ENCODE measurements around the gene OGG1. TPM values are rescaled to one million over a fixed set of nuclear protein-coding genes. Genes with fewer than 3 reads are reported as not detected.
"Not testable (repeated sequence)": the region's sequence is repeated elsewhere in the genome, so short reads cannot be mapped to it uniquely, and the experiment has no call there.

Gene OGG1
- total RNA-seq, 1 experiment from 2014 or later: 15.3 TPM

GRCh38 chr3:9769426-9770275 lies 19.9 kb downstream of the OGG1 start, which contains the start of gene CAMK1:
TSS of gene CAMK1 (minus strand) at chr3:9769947. CDS start at chr3:9767749, 2,198 bp downstream.
- TF ChIP-seq, protein P1, sequence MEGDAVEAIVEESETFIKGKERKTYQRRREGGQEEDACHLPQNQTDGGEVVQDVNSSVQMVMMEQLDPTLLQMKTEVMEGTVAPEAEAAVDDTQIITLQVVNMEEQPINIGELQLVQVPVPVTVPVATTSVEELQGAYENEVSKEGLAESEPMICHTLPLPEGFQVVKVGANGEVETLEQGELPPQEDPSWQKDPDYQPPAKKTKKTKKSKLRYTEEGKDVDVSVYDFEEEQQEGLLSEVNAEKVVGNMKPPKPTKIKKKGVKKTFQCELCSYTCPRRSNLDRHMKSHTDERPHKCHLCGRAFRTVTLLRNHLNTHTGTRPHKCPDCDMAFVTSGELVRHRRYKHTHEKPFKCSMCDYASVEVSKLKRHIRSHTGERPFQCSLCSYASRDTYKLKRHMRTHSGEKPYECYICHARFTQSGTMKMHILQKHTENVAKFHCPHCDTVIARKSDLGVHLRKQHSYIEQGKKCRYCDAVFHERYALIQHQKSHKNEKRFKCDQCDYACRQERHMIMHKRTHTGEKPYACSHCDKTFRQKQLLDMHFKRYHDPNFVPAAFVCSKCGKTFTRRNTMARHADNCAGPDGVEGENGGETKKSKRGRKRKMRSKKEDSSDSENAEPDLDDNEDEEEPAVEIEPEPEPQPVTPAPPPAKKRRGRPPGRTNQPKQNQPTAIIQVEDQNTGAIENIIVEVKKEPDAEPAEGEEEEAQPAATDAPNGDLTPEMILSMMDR (IDR thresholded peaks at IDR 0.05; ENCODE audit: unreplicated experiment): no peak
- intact Hi-C loops (cut with micrococcal nuclease): no loop called here
- BruUV-seq (replicated peaks): no TSS peak
- H3K36me3 Mint-ChIP-seq (ENCODE audit: insufficient read depth, unreplicated experiment): peaks cover 4% of the 10 kb centered on the region
- H3K9me3 Mint-ChIP-seq (ENCODE audit: unreplicated experiment): no peaks in the 10 kb centered on the region
- H3K27ac Mint-ChIP-seq (ENCODE audit: low read depth, unreplicated experiment): peak within 1 kb of the TSS; percentile 46
- POLR2A ChIA-PET: interaction anchor here (0.9 to 1.4 kb wide), 3 partner anchors 9 to 164 kb away, joined by 3 to 5 read pairs (median 3); partner anchors contain the start of genes BRPF1 and CRELD1
- peak within 1 kb of the TSS; percentile 59 for H3K4me3 Mint-ChIP-seq (ENCODE audit: unreplicated experiment)
- H3K27me3 Mint-ChIP-seq (ENCODE audit: insufficient read depth, unreplicated experiment): no peaks in the 10 kb centered on the region
- DNase-seq (ENCODE audit: unreplicated experiment): peak; percentile 57
- H3K4me1 Mint-ChIP-seq (ENCODE audit: insufficient read depth, unreplicated experiment): peaks cover 7% of the 10 kb centered on the region
- CTCF ChIA-PET: interaction anchor here (0.6 kb wide), 1 partner anchor 37 kb away, joined by 3 read pairs; no protein-coding TSS in a partner anchor

DNA sequence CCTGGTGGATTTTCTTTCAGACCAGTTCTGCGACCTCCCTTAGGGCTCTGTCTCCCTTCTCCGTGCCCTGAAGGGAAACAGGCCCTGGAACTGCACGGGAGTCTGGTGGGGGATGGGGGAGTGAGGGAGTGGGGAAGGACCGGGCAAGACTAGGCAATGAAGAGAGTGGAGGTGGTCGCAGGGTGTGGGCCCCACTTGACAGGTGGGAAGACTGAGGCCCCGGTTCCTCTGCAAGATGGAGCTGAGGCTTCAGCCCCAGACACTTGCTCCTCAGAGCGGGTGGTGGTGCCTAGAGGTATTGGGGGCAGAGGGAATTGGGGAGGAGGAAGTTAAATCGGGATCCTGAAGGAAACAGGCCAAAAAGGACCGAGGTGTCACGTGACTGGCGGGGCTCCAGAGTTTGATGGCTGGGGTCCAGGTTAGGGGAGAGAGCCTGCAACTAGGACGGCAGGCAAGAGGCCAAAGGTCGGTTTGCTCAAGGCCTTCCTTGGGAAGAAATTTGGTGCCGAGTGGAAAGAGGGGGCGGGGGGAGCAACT lies 20.6 kb downstream of the OGG1 start:
- peaks cover 4% of the 10 kb centered on the region for H3K36me3 Mint-ChIP-seq (ENCODE audit: insufficient read depth, unreplicated experiment)
- BruUV-seq (replicated peaks): no TSS peak
- peak overlapping the region; percentile 59 for H3K4me3 Mint-ChIP-seq (ENCODE audit: unreplicated experiment)
- H3K27me3 Mint-ChIP-seq (ENCODE audit: insufficient read depth, unreplicated experiment): no peaks in the 10 kb centered on the region
- peak overlapping the region; percentile 46 for H3K27ac Mint-ChIP-seq (ENCODE audit: low read depth, unreplicated experiment)
- intact Hi-C loops (cut with micrococcal nuclease): no loop called here
- DNase-seq (ENCODE audit: unreplicated experiment): peak; percentile 30
- peaks cover 7% of the 10 kb centered on the region for H3K4me1 Mint-ChIP-seq (ENCODE audit: insufficient read depth, unreplicated experiment)
- ChIA-PET CTCF (interaction anchor here (1.7 kb wide), 1 partner anchor 7 kb away, joined by 4 read pairs; no protein-coding TSS in a partner anchor), POLR2A (interaction anchor here (0.6 to 1.4 kb wide), 4 partner anchors 11 to 163 kb away, joined by 3 to 5 read pairs (median 3); partner anchors contain the start of genes BRPF1 and CRELD1)
- H3K9me3 Mint-ChIP-seq (ENCODE audit: unreplicated experiment): no peaks in the 10 kb centered on the region
- TF ChIP-seq, protein P1 (IDR thresholded peaks at IDR 0.05; ENCODE audit: unreplicated experiment): no peak

GRCh38 chr3:9771007-9771406 lies 21.3 kb downstream of the OGG1 start:
- POLR2A ChIA-PET: interaction anchor here (0.6 to 1.3 kb wide), 3 partner anchors 11 to 94 kb away, joined by 3 to 5 read pairs (median 3); partner anchors contain the start of gene BRPF1
- not testable (repeated sequence) for H3K4me1 Mint-ChIP-seq (ENCODE audit: insufficient read depth, unreplicated experiment)

DNA sequence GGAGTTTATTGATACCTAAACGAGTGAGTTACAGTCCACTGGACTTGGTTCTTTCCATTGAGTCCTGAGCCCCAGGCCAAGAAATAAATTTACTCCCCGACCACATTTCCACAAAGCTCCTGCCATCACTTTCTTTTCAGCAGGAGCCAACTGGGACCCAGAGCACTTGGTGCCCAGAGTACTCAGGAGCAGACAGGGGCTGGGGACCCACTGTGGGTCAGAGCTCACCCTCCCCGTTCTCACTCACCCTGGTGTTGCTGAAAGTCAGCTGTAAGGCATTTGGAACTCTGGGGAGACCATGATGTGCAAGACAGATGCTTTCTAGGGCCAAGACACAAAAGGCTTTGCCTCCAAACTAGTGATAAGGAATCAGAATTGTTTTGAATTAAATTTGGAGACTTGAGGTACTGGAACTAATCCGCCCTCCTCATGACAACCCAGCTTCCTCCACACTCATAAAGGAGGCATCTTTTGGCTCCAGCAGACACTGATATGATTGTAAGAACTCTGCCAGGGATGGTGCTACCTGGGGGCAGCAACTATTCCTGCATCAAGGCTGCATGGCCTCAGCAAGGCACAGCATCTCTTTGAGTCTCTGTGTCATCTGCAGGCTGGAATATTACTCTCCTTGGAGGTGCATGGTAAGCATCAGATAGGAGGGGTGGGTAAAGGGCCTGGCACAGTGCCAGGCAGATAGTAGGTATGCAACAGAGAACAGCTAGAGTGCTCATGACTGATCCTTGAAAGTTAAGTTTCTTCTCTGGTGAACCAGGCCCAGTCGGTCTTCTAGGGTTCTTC lies 27.3 kb downstream of the OGG1 start:
- peaks cover 16% of the 10 kb centered on the region for H3K4me1 Mint-ChIP-seq (ENCODE audit: insufficient read depth, unreplicated experiment)
- CTCF ChIA-PET: interaction anchor here (0.8 kb wide), 1 partner anchor 61 kb away, joined by 3 read pairs; no protein-coding TSS in a partner anchor
- H3K36me3 Mint-ChIP-seq (ENCODE audit: insufficient read depth, unreplicated experiment): peaks cover 2% of the 10 kb centered on the region
- H3K27ac Mint-ChIP-seq (ENCODE audit: low read depth, unreplicated experiment): no peak overlapping the region
- DNase-seq (ENCODE audit: unreplicated experiment): no peak
- TF ChIP-seq, protein P1 (IDR thresholded peaks at IDR 0.05; ENCODE audit: unreplicated experiment): no peak
- H3K27me3 Mint-ChIP-seq (ENCODE audit: insufficient read depth, unreplicated experiment): no peaks in the 10 kb centered on the region
- POLR2A ChIA-PET: interaction anchor here (2.0 to 2.5 kb wide), 2 partner anchors 16 to 27 kb away, joined by 6 to 8 read pairs; partner anchors contain the start of genes ARPC4, OGG1 and TADA3
- intact Hi-C loops (cut with micrococcal nuclease): no loop called here
- no TSS peak for BruUV-seq (replicated peaks)
- no peaks in the 10 kb centered on the region for H3K9me3 Mint-ChIP-seq (ENCODE audit: unreplicated experiment)
- no peak overlapping the region for H3K4me3 Mint-ChIP-seq (ENCODE audit: unreplicated experiment)

More at GRCh38 chr3:9771007-9771406, 21.3 kb downstream of the OGG1 start:
- intact Hi-C loops (cut with micrococcal nuclease); BruUV-seq (replicated peaks); H3K27me3 Mint-ChIP-seq (ENCODE audit: insufficient read depth, unreplicated experiment); H3K36me3 Mint-ChIP-seq (ENCODE audit: insufficient read depth, unreplicated experiment); H3K9me3 Mint-ChIP-seq (ENCODE audit: unreplicated experiment); DNase-seq (ENCODE audit: unreplicated experiment): not testable (repeated sequence)
- Mint-ChIP-seq H3K4me3 (ENCODE audit: unreplicated experiment) (peak overlapping the region; percentile 59), H3K27ac (ENCODE audit: low read depth, unreplicated experiment) (peak overlapping the region; percentile 31)
- CTCF ChIA-PET: interaction anchor here (0.8 to 1.7 kb wide), 2 partner anchors 8 to 161 kb away, joined by 3 to 4 read pairs; no protein-coding TSS in a partner anchor
